ENCODE measurements around the gene PRELID1.
"Not testable (repeated sequence)": the region's sequence is repeated elsewhere in the genome, so short reads cannot be mapped to it uniquely, and the experiment has no call there.

Gene PRELID1

DNA sequence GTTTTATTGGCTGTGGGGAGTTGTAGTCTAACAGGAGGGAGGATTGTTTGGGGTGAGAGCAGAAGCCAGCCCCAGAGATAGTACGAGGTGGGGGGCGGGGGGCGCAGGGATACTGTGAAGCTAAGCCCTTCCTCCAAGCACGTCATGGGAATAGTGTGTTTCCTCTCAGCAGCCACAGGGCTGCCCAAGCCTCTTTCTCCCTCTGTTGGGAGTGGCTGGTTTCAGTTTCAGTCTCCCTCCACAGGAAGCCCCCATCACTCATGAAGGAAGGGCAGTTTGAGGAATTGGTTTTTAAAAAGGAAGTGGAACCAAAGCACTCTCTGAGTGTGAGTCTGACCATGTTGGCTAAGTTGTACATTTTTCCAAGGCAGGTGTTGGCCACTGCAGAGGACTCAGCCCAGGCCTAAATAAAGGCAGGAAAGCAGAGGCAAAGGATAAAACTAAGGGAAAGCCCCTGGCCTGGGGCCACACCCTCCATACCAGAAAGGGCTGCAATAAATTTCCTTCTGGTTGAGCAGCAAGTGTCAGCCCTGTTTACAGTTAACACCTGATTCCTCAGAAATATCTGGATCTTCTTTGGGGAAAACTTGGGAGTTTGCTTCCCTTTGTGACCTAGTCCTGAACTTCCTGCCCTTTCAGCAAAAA is 3.2 kb upstream of the PRELID1 start:
- no peak for DNase-seq

DNA sequence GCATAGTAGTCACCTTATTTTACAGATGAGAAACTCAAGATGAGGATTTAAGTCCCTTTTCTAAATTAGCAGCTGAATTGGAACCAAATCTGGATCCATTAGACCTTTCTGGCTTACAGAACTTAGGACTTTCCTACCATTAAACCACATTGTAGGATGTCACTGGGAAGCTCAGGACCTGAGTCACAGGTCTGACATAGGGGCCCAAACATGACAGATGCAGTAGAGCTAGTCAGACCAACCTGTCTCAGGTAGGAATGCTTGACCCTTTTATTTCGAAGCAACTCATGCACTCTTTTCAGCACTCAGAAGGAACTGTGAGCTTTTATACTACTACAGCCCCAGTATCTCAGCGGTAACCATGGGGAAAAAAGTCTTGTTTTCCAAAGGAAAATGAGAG is 2.6 kb upstream of the PRELID1 start:
- no peak for DNase-seq

DNA sequence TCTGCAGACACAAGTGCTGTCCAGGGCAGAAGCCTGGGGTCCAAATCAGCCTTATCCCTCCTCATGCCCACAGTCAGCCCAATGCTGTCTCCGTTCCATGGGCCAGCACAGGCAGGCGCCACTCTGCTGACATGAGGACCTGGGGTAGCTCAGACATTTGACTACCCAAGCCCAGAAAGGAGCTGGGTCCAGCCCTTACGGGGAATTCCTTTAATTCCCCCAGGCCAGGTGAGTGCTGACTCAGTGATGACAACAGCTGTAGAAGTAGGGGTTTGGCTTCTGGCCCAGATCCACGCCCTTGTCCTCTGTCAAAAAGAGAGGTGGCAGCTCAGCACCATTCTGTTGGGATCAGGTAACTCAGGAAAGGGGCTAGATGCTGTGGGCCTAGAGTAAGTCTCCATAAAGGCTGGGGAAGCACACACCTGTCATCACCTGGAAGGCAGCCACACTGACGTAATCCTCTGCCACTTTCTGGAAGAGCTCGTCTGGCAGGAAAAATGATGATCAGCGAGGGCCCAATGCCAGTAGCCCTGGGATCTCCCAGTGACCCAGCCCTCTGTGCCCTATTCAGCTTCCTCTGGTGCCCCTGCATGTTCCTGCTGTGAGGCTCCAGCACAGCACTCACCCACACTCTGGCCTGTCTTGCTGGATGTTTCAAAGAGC is 2.0 kb upstream of the PRELID1 start:
- DNase-seq = no peak

DNA sequence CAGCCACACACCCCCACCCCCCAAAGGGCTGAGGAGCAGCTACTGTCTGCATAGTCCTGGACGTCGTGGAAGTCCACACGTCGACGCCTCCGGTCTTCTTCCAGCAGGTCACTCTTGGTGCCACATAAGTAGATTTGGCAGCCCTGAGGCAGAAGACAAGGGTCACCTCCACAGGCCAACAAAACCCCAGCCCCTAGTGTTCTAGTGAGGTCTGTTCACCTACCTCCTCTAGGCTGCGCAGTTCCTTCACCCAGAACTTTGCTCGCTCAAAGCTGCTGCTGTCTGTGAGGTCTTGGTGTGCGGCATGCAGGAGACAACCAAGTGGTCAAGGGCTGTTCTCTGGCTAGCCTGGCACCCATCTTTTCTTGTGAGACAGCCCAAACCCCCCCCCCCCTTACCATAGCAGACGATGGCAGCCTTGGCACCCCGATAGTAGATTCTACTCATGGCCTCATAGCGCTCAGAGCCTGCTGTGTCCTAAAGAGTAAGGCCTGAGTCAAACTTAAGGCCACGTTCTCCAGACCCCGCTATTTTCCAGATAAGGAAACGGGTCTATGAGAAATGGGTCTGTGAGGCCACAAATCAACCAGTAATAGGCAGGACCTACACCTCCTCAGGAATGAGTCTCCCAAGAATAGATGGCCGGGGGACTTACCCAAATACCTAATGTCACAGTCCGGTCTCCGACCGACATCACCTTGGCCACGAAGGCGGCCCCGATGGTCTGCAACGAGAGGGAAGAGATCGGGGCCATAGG is 1.1 kb upstream of the PRELID1 start:
- DNase-seq = no peak

DNA sequence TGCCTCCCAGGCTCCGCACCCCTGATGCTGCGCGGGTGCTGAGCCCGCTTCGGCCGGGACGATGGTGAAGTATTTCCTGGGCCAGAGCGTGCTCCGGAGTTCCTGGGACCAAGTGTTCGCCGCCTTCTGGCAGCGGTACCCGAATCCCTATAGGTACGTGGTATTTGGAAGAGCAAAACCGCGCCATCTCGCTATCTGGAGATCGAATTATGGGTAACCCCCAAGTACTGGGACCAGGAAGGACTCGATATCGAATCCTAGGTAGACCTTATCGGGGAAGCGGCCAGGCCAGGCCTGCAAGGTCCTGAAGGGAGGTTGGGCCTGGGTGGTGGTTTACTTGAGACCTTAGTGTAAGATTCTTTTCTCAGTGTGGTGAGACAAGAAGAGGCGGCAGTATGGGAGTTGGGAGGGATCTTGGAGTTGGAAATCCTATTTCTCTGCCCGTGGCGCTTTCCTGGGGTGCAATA is 359 bp downstream of the PRELID1 start:
- no peak for DNase-seq

DNA sequence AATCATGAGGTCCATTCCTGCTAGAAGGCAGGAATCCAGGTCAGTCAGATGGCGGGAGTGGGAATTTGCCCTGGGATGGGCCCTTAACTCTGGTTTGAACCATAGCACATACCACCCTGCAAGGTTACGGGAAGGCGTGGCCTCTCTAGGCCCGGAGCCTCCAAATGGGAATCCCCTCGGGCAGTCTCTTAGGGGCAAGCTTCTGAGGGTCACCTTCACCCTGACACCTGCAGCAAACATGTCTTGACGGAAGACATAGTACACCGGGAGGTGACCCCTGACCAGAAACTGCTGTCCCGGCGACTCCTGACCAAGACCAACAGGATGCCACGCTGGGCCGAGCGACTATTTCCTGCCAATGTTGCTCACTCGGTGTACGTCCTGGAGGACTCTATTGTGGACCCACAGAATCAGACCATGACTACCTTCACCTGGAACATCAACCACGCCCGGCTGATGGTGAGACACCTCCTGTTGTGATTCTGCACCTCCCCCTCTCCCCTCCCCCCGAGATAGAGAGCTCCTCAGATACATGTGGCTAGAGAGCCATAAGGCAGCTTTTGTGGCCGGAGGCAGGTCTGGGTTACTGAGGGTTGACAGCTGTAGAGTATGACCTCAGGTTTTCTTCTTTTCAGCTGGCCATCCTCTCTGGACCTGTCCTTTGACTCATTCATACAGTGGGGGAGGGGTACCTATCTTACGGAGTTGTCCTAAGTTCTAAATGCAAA is 957 bp downstream of the PRELID1 start:
- no peak for DNase-seq

DNA sequence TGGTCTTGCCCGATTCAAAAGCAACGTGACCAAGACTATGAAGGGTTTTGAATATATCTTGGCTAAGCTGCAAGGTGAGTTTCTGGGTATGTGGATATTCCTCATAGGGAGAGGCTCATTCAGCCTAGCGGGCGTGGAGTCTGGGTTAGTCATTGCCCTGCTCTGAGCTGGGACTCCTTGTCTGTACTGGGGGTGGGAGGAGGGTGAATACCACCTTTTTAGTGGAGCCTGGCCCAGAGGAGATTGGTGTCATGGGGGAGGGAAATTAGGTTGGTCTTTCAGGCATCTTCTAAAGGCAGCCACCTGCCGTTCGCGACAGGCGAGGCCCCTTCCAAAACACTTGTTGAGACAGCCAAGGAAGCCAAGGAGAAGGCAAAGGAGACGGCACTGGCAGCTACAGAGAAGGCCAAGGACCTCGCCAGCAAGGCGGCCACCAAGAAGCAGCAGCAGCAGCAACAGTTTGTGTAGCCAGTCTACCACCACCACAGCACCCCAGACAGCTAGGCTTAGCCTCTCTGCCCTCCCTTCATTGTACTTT is 2.6 kb downstream of the PRELID1 start:
- not testable (repeated sequence) for DNase-seq

DNA sequence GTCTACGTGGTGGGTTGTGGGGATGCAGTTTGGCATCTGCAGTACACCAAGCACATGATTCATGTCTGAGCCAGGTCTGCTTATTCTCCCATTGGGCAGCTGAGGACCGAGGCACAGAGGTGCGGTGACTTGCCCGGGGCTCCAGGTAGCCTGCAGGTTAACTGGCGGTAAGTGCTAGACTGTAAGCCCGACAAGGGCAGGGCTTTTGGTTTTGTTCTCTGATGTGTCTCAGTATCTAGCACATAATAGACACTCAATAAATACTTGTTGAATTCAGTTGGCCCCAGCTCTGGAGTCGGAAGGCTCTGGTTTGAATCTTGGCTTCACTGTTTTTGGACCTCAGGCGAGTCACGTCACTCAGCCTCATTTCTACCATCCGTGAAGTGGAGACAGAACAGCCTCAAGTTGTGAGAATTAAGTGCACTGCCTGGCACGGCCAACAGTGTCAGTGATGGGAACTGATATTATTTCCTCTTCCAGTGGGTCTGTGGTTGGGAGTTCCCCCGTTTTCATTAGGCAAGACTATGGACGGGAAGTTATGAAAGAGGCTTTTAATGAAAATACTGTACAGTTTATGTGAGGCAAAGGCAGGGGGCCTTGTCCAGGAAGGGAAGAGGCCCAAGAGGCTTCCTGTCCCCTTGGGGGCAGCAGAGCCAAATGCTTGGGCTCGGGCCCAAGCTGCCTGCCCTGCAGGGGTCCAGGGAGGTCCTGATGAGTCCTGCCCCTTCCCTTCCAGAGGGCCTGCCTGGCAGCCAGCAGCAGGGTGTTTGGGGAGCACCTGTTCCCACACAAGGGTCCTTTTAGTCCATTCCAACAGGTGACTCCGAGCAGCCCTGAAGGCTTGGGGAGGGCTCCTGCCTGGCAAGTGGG is 3.3 kb downstream of the PRELID1 start:
- no peak for DNase-seq

DNA sequence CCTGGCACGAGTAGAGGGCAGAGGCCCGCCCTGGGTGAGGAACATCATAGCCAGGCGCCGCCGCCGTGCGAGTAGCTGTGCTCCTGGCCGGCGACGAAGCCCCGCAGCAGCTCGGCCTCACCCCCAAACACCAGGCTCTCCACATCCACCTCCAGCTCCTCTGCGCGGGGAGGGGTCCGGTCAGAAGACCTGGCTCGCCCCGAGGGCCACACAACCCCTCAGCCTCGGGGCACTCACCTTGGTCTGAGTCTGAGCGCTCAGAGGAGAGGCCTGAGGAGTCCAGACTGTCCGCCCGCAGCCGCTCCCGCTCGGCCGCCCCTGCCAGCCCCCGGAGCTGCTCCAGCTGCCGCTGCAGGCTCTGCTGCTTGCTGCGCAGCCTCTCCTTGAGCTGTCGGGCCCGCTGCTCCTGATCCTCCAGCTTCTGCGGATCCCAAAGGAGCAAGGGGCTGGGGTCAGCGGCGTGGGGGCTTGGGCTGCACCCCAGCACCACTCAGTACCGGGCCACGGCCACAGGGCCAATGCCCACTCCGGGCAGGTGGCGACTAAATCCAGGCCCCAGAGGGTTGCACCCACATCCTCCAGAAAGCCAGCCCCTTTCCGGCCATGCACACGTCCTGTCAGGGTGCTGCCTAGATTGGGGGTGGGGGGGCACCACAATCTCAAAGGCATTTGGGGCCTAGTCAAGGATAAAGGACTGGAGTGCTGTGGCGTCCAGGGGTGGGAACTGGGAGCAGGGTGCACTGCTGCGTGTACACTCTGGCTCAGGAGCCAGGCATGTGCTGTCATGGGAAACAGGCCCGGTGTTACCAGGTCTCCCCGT is 4.2 kb downstream of the PRELID1 start:
- no peak for DNase-seq

DNA sequence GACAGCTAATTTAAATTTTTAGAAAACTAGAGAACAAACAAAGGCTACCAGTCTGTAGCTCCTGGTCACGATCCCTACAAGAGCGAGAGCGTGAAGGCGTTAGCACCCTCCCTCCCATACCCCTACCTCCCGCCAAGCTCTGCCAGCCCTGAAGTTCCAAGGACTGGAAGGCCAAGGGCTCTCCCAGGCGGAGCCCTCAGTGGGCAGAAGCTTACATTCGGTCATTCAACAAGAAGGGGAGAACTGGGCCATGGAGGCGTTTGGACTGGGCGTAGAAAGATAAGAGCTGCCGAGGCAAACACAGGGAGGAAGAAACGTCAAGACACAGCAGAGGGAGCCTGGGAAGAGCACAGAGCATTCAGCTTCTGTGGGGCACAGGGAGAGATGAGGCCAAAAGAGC is 5.1 kb downstream of the PRELID1 start:
- no peak for DNase-seq

DNA sequence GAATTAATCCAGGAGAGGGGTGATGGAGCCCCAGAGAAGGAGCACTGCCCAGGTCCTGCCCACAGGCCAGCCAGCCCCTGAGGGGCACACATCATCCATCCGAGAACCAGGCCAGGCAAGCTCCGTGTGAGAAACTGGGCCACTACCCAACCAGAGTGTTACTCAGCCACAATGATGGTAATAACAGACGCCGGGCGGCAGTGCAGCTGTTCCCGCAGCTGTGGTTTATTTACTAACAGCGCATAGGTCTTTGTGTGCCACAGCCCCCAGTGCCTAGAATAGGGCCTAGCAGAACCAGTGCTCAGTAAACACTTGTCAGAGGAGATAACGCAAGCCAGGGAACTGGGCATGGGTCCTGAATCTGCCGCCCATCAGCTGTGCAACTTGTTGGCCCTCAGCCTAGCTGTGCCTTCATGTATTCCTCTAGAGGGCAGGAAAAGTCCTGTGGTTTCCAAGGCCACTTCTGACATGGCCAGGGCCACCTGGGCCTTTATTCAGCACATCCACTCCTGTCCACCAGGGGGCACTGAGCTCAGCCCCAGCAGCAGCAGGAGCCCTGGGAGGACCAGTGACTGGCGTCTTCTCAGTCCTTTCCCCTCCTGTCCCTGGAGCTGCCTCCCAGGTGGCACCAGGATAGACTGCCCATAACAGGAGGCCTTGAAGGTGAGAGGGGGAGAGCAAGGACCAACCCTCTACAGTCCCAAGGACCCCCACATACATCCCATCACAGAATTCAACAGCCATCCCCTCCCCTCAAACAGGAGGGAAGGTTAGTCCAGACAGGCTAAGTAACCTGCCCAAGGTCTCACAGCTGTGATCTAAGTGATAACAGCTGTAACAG is 6.0 kb downstream of the PRELID1 start:
- no peak for DNase-seq

DNA sequence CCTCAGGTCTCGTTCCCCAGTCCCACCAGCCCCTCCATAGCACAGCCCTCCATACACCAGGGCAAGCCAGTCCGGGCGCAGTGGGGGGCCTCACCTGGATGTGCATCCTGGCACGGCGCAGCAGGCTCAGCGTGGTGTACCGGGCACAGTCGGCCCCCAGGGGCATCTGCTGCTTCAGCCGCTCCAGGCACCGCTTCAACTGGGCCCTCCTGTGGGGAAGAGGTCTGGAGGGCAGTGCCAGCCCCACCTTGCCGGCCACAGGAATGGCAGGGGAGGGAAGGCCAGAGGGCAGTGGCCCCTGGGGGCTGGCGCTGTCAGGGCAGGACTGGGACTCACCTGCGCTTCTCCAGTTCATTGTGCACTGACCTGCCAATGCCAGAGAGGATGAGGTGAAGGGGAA is 6.7 kb downstream of the PRELID1 start:
- DNase-seq = no peak

DNA sequence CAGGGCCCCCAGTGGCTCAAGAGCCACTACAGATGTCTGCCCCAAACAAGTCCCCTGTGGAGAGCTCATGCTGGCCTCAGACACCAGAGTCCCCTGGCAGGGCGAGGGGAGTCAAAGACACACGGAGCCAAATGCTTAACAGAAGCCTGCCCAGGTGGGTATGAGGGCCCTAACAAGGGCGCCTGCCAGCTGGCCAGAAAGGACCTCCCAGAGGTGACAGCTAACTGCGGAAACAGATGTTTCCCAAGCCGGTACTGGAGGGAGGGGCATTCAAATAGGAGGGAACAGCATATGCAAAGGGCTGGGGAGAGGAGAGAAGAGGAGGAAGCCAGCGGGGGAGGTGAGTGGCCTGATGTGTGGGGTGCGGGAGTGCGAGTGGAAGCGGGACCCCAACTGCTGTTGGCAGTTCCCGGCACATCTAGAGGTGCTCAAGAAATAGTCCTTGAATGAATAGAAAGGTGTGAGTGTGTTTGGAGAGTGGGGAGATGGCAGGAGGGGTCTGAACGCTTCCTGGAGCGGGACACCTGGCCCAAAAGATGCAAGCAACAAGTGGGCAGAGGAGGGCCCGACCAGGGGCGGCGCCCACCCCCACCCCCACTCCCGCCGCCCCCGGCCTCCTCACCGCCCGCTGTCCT is 7.3 kb downstream of the PRELID1 start:
- no peak for DNase-seq

DNA sequence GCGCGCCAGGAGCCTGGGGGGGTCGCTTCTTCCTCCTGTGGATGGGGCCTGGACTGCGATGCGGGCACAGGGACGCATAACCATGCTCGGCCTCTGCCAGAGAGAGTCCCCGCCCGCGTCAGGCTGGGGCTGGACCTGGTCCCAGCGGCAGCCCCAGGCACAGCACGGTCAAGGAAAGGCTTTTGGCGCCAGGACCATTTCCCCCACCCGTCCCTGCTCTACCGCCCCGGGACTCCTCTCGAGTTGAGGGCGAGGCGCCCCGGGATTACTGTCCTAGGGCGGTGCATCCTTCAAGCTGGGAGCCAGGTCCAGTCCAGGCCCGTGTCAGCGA is 7.8 kb downstream of the PRELID1 start:
- DNase-seq = no peak

DNA sequence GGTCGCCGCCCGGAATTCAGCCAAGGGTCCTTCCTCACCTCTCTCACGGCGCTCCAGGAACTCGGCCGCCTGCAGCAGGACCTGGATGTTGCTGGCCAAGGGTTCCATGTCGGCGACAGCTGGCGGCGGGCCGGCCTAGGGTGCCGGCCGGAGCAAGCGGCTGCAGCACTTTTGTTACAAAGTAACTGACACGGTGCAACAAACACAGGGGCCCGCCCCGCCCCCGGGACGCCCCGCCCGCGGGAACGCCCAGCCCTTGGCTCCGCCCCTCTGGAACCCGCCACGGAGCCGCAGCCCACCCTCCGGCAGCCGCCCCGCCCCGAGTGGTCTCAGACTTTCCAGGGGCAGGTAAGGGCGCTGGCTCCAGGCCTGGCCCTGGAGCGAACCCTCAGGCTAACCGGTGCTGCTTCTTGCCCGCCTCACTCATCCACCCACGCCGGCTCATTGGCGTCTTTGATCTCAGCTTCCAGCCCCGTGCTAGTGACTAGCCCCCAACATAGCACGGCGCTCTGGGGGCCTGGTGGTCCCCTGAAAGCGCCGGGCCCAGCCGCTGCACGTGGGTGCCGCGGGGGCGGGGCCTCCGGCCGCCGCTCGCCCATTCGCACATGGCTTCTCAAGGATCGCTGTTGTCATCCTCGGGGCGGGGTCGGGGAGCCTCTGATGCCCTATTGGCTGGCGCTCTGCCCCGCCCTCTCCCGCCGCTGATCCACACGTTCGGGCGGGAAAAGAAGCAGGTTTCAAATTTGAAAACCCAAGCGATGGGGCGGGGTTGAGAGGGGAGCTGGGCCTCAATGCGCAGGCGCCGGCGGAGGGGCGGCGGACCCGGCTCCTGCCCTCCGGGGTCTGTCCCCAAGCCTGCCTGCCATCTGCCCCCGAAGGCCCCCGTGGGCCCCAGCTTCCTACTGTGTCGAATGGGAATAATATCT is 8.4 kb downstream of the PRELID1 start, which contains the start of gene MXD3:
MXD3 (minus strand) TSS at position 176 of the 926 bp plus-strand sequence; CDS start at position 108, 68 bp downstream.
- DNase-seq = no peak

DNA sequence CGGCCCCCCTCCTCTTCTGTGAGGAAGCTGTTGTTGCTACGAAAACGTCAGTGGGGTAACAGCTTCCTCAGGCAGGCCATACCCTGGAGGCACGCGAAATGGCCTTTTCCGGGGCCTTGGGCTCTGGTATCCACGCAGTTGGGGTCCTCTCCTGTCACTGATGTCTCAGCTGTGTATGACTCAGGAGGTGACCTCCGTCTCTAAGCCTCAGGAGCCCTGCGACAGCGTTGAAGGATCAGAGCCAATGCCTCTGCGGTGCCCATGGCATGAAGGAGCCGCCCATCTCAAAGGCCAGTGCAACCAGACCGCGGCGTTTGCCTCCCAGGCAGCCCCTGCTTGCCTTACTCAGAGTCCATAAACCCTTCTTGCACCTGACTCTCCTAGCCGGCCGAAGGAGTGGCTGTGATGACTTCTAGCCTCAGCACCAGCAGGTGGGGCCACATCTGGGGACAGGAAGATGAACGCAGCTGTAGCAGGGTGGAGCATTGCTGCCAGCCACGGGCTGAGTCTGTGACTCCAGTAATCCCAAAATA is 9.1 kb downstream of the PRELID1 start:
- DNase-seq = no peak

DNA sequence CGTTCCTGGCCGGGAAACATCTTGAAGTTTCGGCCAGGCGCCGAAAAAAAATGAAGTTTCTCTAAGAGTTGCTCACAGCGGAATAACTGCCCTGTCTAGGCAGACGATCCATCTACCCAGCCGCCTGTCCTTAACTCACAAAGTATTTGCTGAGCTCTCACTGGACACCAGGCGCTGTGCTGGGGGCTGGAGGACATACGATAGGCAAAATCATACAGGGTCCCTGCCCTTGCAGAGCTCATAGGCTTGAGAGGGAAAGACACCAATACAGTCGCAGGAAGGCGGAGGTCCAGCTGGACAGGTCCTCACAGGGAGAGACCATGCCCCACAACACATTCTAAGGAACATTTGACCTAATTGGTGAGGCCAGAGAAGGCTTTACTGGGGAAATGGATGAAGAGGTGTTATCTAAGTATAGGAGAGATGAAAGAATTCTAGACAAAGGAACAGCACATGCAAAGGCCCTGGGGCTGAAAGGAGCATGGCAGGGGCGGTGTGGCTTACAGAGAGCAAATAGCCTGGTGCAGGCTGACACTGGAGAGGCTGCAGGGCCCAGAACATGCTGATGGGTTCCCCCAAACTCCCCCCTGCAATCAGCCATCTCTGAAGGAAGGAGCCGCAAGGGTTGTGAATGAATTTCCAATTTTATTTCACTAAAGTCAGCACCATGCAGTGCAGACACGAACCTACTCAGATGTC is 10.1 kb downstream of the PRELID1 start:
- DNase-seq = no peak
